NCI-H774 (cell line): ENCODE results near the gene SMIM24.
A peak's percentile ranks its signal among the peaks of the same experiment; 100 is the strongest.
"Not testable (repeated sequence)": the region's sequence is repeated elsewhere in the genome, so short reads cannot be mapped to it uniquely, and the experiment has no call there.

ENCODE experiments used
- DNase-seq: peaks from one replicate; lab custom pipeline; 2025; lab: John Stamatoyannopoulos, UW

Gene SMIM24

DNA sequence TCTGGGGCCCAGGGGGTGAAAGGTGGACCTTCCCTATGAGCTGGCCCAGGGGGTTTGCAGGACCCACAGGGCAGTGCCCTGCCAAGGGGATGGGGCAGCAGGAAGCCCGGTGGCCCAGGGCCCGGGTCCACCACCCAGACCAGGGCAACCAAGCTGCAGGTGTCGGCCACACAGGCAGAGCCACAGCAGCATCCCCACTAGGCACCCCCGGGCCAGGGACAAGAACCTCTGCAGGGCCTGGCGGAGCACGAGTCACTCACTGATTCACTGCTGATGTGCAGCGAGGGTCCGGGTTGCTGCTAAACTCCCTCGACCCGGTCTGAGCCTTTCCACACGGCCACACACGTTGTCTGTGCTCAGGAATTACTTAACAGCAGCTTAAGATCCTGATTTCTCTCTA is 34.6 kb upstream of the SMIM24 start:
- DNase-seq: no peak

DNA sequence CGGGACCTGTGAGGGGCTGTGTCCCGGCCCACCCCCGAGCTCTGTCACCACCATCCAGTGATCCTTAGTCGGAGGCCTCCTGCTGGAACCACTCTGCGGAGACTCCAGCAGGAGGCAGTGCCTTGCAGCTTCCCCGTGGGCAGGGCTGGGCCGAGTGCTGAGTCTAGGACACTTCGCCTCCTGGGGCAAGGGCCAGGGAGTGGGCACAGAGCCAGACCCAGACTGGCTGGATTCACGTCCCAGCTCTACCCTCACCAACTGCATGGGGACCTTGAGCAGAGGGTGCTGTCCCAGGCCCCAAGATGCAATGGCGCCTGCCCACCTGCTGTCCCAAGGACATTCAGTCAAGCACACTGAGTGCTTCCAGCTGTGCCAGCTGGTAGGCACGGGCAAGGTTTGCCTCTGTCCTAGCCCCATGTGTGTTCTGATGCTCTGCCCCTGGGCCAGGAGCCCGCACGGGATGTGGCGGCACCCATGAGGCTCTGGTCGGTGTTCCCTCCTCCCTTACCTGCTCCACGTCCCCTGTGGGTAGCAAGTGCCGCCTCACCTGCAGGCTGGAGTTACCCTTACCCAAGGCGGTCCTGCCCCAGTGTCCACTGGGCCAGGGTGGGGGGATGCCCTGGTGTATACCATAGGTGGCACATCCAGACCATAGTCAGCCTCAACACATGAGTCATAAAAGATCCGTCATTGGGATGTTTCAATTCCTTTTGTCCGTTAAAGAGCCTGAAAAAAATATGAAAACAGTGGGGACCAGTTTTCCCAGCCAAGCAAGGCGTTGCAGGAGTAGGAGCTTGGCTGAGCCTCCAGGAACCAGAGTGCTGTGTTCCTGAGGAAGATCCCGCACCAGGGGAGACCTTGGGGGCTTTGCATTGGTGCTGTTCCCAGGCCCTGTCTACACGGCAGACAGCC is 33.2 kb upstream of the SMIM24 start:
- DNase-seq: no peak

DNA sequence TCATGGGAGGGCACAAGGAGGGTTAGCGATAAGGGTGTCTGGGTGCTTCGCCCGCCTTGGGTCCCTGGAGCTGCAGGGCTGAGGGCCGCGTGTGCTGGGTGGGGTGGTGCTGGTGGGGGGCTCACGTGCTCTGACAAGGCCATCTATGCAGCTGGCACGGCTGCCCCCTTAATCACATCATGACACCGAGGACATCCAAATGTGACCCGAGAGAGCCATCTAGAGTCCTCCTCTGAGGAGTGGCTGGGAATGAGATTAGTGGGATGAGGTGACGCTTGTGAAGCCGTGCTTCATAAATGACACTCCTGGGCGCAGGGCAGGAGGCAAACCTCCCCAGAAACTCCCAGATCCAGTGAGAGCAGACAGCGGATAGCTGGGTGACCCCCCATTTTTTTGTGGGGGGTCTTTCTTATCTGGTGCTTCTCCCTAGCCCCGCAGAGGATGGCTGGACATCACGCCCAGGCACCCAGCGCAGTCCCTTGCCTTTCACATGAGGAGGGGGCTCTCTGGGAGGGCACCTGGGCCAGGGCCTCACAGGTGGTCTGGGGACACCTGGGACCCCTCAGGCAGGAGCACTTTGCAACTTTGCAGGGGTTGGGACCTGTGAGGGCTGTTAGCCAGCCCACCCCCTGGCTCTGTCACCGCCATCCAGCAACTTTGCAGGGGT is 32.4 kb upstream of the SMIM24 start:
- no peak for DNase-seq

DNA sequence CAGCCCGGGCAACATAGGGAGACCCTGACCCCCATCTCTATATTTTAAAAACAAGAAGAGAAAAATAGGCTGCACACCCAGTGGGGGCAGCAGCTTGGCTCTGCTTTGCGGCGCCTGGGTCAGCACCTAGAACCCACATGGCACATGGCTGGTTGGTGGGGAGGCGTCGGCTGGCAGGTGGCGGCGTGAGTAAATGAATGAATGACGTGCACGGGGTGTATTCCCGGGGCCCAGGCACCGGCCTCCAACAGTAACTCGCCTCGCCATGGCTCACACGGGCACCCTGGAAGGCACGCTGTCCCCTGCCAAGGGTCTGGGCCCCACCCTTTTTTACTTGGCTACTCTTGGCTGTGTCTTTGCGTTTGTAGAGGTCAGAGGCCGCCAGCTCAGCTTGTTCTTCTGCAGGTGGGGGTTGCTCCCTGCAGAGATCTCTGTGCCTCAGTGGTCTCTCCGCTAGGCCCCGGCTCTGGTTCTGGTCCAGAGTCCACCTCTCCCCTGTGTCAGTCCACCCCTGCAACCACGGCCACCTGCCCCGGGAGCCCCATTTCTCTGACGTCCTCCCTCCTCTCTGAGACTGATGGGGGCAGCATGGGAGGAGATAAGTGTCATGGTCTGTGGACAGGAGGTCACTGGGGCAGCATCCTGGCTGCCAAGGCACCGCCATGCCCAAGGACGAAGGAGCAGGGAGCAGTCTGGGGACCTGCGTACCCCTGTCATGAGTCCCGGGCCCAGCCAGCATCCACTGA is 31.4 kb upstream of the SMIM24 start:
- no peak for DNase-seq

DNA sequence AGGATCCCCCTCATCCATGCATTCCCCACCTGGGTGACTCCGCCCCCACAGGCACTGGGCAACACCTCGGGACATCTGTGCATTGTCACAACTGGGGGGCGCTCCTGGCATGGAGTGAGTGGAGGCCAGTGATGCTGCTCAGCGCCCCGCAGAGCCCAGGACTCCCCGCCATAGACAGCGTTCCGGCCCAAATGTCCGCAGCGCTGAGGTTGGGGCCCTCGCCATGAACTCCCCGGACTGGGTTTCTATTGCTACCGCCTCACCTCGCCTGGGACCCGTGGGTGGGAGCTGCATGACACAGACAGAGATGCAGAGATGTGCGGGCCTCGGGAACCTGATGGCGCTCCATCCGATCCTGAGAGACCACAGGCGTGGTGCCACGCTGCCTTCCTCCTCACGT is 30.4 kb upstream of the SMIM24 start:
- no peak for DNase-seq

DNA sequence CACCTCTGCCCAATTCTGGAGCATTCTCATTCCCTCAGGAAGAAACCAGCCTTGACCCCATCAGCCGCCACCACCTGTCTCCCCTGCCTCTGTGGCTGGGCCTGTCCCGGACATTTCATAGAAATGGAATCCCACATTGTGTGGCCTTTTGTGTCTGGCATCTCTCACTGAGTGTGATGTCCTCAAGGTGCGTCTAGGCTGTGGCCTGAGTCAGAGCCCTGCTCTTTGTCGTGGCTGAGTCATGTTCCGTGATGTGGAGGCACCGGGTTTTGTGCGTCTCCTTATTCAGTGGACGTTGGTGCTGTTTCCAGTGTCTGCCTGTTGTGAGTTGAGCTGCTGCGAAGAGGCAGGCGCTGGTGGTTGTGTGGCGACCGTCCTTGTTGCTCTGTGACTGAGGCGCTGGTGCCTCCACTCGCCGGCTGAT is 29.3 kb upstream of the SMIM24 start:
- DNase-seq: no peak

DNA sequence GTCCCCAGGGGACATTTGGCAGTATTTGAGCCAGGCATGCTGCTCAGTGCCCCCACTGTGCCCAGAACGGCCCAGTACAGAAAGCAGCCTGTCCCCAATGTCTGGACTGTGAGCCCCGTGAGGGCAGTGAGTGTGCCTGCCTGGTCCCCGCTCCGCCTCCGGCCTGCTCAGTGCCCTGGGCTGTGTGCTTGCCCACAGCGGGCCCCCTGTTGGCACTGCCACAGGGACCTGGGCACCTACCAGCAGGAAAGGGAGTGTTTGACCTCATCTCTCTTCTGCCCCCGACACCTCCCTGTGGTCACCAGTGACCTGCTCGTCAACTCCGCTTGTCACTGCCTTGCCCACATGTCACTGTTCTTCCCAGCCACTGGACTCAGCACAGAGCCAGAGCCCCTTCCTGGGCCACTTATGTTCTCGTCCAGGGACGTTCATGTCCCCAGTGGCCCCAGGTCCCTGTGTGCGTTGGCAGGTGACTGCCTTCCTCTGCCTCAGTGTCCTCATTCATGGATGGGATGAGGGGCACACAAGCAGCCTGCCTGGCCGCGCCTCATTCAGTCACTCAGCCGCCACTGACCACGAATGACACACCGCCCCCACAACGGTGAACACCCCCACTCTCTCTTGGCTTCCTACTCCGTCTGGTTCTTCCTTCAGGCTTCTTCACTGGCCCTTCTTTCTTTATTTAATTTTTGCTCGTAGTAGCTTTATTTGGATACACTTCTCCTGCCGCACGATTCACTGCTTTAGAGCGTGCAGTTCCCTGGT is 28.6 kb upstream of the SMIM24 start:
- no peak for DNase-seq

DNA sequence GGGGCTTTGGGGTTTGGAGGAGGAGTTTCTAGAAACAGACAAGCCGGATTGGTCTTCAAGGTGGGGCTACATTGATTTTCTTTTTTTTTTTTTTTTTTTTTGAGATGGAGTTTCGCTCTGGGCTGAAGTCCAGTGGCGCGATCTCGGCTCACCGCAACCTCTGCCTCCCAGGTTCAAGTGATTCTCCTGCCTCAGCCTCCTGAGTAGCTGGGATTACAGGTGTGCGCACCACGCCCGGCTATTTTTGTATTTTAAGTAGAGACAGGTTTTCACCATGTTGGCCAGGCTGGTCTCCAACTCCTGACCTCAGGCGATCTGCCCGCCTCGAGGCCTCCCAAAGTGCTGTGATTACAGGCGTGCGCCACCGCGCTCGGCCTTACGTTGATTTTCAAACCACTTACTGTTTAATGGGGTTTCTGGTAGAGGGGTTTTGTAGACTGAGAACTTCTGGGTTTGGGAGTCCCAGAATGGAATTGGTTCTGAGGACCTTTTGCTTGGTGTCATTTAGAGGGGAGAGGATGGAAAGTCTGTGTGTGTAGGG is 27.9 kb upstream of the SMIM24 start:
- not testable (repeated sequence) for DNase-seq

DNA sequence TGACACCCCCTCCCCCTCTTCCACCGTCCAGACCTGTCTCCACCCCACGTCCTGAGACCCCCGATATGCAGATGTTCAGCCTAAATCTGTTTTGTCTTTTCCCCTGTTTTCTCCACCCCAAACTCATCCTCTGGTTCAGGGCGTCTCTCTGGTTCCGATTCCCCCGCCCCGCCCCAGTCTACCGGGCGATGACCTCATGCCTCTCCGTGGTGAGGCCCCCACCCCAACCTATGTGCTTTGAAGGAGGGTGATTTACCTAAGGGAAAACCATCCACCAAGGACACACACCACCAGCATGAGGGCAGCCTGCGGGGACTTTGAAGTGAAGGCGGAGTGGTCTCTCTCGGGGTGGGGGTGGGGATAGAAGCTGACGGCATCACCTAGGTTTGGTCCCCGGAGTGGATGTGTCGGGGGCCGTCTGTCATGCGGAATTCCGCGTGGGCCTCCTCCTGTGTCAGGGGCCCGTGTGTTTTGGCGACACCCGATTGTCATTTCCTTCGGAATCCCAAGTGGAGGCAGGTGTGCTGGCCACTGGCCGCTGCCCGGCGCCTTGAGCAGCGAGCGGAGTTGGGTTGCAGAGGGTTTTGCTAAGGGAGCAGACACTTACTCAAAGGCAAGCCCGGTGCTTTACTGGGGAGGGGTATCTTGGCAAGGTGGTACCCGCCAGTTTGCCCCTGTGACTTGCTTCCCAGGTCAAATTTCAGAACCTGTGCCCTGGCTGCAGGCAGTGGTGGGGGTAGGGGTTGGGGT is 27.2 kb upstream of the SMIM24 start:
- DNase-seq: no peak

DNA sequence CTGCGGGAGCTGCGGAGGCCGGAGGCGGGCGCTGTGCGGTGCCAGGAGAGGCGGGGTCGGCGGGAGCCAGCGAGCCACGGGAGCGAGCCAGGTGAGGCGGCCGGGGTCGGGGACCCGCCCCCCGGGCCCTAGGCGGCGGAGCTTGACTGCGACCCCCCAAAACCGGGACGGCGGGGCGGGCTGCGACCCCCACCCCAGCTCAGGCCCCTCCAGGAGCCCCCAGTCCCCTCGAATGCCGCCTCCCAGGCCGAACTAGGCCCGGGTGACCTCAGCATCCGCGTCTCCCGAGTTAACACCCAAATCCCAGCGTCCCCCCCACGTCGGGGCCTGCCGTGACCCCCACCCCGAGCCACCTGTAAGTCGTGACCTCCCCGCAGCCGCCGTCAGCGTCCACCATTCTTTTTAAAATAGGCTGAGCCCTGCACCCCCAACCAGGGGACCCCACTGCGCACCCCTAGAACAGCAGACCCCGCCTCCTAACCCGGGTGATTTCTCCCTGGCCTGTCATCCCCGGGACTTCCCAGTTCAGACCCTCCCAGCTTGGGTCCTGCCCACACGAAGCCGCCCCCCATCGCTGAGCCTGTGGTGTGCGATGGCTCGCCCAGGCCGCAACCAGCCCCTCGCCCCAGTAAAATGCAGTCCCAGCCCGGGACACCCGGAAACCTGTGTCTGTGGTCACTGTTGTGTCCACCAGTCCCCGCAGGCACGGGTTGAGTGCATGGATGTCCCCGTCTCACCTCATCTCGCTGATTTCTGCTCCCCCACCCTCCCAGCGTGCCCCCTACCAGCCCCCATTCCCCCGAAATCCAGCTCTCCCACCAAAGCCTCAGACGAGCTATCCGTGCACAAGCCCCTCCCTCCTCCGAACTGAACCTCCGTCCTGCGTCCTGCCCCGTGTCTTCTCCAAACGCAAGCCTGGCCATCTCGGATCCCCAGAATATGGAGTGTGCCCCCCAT is 26.3 kb upstream of the SMIM24 start:
- DNase-seq: no peak

DNA sequence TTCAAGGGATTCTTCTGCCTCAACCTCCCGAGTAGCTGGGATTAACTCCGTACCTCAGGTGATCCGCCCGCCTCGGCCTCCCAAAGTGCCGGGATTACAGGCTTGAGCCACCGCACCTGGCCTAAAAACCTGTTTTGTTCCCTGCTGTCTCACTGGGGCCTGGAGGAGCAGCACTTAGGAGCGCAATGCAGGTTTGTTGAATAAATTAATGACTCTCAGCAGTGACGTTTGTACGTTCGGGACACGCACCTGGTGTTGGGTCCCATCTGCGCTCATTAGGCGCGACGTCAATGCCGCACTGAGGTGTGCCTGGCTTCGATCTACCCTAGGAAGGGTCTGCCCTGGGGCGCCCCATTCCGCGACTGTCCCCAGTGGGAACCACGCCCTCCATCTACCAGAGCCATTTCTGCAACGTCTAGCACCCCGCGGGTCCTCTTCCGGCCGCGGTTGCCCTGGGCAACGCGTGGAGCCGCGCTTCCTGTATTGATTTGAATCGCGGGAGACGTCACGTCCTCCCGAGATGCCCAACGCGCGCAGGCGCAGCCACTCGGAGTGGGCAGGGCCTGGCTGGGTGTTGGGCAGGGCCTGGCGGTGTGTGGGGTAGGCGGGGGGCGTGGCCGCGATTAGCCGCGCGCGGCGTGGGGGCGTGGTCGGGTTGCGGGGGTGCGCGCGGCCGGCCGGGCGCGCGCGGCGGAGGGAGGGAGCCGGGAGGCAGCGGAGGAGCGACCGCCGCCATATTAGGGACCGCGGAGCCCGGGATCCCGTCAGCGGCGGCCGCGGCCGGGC is 25.5 kb upstream of the SMIM24 start, which contains the start of gene FZR1:
FZR1 (plus strand) TSS at position 714 of the 786 bp plus-strand sequence. CDS start 16,679 bp downstream, outside the sequence.
- peak; percentile 98 for DNase-seq

DNA sequence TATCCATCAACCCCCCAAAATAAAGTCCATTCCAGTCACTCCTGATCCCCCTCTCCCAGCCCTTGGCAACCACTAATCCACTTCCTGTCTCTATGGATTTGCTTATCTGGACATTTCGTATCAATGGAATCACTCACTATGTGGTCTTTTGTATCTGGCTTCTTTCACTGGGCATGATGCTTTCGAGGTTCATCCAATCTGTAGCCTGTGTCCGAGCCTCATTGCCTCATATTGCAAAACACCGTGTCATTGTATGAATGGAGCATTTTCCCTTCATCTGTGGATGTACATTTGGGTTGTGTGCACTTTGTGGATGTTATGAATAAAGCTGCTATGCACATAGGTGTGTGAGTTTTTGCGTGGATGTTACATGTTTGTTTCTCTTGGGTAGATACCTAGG is 24.4 kb upstream of the SMIM24 start:
- DNase-seq: no peak

DNA sequence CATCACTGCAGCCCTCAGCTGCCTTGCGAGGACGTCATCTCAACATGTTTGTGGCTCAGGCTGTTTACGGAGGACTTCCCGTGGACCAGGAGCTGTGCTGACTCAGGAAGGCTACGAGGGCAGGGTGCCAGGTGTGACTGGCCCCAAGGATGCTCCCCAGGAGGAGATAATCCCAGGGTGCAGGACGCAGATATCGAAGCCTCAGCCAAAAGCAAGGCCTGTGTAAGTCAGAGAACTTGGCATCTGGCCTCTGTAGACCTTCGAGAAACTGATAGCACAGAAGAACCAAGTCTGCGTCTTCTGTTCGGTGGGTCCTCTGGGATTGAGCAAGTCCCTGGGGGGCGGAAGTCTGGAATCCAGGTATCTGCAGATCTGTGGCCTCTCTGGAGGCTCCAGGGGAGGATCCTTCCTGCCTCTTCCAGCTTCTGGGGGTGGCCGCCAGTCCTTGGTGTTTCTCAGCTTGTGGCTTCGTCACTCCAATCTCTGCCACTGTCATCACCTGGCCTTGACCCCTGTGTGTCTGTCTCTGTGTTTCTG is 22.8 kb upstream of the SMIM24 start:
- no peak for DNase-seq

DNA sequence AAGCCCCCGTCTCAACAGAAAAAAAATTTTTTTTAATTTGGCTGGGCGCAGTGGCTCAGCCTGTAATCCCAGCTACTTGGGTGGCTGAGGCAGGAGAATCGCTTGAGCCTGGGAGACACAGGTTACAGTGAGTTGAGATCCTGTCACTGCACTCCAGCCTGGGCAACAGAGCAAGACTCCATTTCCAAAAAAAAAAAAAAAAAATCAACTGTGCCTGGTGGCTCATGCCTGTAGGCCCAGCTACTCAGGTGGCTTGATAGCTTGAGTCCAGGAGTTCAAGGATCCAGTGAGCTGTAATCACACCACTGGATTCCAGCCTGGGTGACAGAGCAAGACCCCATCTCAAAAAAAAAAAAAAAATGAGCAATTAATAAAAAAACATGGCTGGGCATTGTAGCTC is 21.5 kb upstream of the SMIM24 start:
- no peak for DNase-seq

DNA sequence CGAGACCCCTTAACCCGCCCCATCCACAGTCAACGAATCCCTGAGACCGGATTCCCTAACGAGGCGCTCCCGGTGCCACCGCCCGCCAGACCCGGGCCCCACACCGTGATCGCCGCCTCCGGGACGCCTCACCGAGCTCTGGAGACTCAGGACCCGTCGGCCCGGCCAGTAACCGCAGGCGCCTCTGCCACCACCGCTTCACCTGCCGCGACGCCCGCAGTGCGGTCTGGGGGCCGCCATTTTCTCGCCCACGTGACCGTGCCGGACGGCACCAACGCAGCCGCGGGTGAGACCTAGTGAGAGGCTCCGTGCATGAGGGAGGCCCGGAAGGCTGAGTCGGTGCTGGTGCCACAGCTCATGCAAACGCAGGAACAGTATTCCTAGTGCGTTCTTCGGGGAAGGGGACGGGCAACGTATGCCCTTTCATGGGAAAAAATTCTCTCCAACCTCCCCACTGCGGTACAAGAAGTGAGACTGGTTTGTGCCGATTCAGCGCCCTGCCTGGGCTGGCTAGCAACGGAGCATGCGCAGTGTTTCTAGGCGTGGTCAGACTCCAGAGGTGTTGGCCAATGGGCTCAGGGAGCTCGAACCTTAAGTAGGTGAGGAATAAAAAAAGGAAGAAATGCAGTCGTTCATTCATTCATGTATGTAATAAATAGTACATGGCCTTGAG is 20.2 kb upstream of the SMIM24 start, which contains the start of gene DOHH:
DOHH (minus strand) TSS at position 246 of the 673 bp plus-strand sequence. CDS start 3,860 bp downstream, outside the sequence.
- DNase-seq: peak; percentile 94

DNA sequence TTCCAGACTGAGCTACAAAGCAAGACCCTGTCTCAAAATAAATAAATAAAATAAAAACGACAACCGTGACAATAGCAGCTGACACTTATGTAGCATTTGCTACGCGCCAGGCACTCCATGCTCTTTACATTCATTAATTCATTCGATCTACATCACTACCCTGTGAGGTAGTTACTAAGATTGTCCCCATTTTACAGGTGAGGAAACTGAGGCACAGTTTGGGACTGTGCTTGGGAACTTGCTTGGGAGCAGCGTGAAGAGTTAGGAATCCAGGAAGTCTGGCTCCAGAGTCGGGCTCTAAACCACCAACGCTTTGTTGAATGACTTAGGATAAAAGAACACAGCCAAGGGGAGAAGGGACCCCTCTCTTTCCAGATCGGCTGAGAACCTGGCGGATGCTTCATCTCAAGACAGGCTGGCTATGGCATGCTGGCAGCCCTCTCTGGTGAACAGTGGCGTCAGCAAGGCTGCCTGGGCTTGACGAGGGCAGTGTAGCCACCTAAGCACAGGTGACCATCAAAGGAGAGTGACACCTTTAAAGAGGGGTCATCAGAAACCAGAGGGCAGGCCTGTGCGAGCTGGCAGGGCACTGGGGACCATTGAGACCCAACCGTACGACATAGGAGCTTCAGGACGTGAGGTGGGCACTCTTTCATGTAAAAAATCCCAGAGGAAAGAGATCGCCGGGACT is 19.6 kb upstream of the SMIM24 start:
- DNase-seq: no peak
